Lung (tissue), 12 donors: ENCODE measurements around the gene HSD11B1L. TPM values are rescaled to one million over a fixed set of nuclear protein-coding genes. Genes with fewer than 3 reads are reported as not detected.

Experiments used
- ATAC-seq: fragments of 200-7000 bp; cut with Tn5 transposase; one replicate; pipeline ENCODE4 v1.9.1; 2020; ENCODE audit warnings: moderate number of reproducible peaks; ENCODE audit not compliant: insufficient read depth, low FRiP score
- DNase-seq, 3 donors: peaks; one replicate each; pipeline ENCODE4 v3.0.0-alpha.2; 2013 to 2017
- H3K27ac ChIP-seq, 2 donors: one replicate each; pipeline ENCODE4 v1.5.1; 2013; ENCODE audit warnings: mild to moderate bottlenecking in 2 of 2, moderate library complexity in 2 of 2, control low read depth in 1 of 2, inconsistent platforms in 1 of 2, low read depth in 1 of 2, low read length in 1 of 2
- H3K27me3 ChIP-seq, 3 donors: one replicate each; pipeline ENCODE4 v1.5.1; 2013; ENCODE audit warnings: low read length in 2 of 3; ENCODE audit not compliant: control insufficient read depth in 3 of 3, insufficient read depth in 3 of 3
- H3K36me3 ChIP-seq, 4 donors: one replicate each; pipeline ENCODE4 v1.5.1; 2013; ENCODE audit warnings: low read length in 4 of 4, mild to moderate bottlenecking in 1 of 4, moderate library complexity in 1 of 4; ENCODE audit not compliant: control insufficient read depth in 4 of 4, insufficient read depth in 4 of 4
- H3K4me1 ChIP-seq, 5 donors: one replicate each; pipeline ENCODE4 v1.5.1; 2013; ENCODE audit warnings: low read length in 5 of 5, mild to moderate bottlenecking in 2 of 5, moderate library complexity in 1 of 5; ENCODE audit not compliant: control insufficient read depth in 5 of 5, insufficient read depth in 5 of 5
- H3K4me3 ChIP-seq: one replicate; pipeline ENCODE4 v1.5.1; 2013; ENCODE audit warnings: mild to moderate bottlenecking, control low read depth, moderate library complexity
- H3K9ac ChIP-seq, 2 donors: one replicate each; pipeline ENCODE4 v1.5.1; 2013; ENCODE audit warnings: low read length in 2 of 2, control low read depth in 1 of 2; ENCODE audit not compliant: insufficient read depth in 1 of 2
- H3K9me3 ChIP-seq, 4 donors: one replicate each; pipeline ENCODE4 v1.5.1; 2013; ENCODE audit warnings: low read length in 3 of 4, mild to moderate bottlenecking in 1 of 4, moderate library complexity in 1 of 4; ENCODE audit not compliant: control insufficient read depth in 4 of 4, insufficient read depth in 3 of 4
- CTCF ChIP-seq: IDR thresholded peaks from 2 replicates; pipeline ENCODE4 v1.5.1; 2012; ENCODE audit warnings: mild to moderate bottlenecking; ENCODE audit errors: control extremely low read depth, extremely low read depth
- WGBS, 2 donors: extraction: QIAGEN DNeasy Blood & Tissue Kit; methylation state at CpG; one replicate each; pipeline ENCODE4 v1.1.7; 2013; 5-methylcytosine and 5-hydroxymethylcytosine counted together
- polyA plus RNA-seq, 2 donors: library from polyadenylated mRNA; stranded (reverse); fragments of 200-250 nt; gene quantifications; one replicate each; pipeline ENCODE4 v1.2.1, GENCODE V29; 2013
- total RNA-seq, 2 donors: library from RNA; depleted of rRNA in 1 of 2; stranded (reverse); fragments of >200 nt in 1 of 2; gene quantifications; one replicate each; pipeline ENCODE4 v1.2.1, GENCODE V29; 2014 to 2021
- donor health status: control.
- donor health status: control.
- donor health status: Bipolar disorder and iron deficiency.
- donor health status: healthy.
- donor health status: DM: yes; HTN: yes; CAD: no.

Gene HSD11B1L
- total and polyA plus RNA-seq, 4 donors = 7.5 to 12.2 (median 9.2) TPM

- WGBS, 2 donors = 91 to 92% methylated on average over 28 of the region's 28 CpGs
- ATAC-seq = no peak
- no peaks in the 10 kb centered on the region for H3K9me3 ChIP-seq
- H3K27ac ChIP-seq = no peak overlapping the region
- H3K9ac ChIP-seq = no peak overlapping the region
- H3K36me3 ChIP-seq = peaks cover 11 to 82% (median 28%) of the 10 kb centered on the region in 4 donors
- no peak for TF ChIP-seq CTCF
- no peak for DNase-seq
- no peak overlapping the region for H3K4me3 ChIP-seq
- H3K27me3 ChIP-seq = no peaks in the 10 kb centered on the region
- peaks cover 0 to 12% (median 3%) of the 10 kb centered on the region in 5 donors for H3K4me1 ChIP-seq
These were observed 14.9 kb downstream of the HSD11B1L start for GRCh38 chr19:5695649-5696195.

- TF ChIP-seq CTCF = no peak
- DNase-seq (no peak), ATAC-seq (no peak)
- no peak overlapping the region for H3K27ac ChIP-seq
- no peaks in the 10 kb centered on the region for H3K27me3 ChIP-seq
- no peak overlapping the region for H3K4me3 ChIP-seq
- H3K9ac ChIP-seq = no peak overlapping the region
- 92 to 94% methylated on average over 42 of the region's 42 CpGs for WGBS, 2 donors
- peaks cover 0 to 11% (median 3%) of the 10 kb centered on the region in 5 donors for H3K4me1 ChIP-seq
- H3K9me3 ChIP-seq = no peaks in the 10 kb centered on the region
- peaks cover 11 to 83% (median 28%) of the 10 kb centered on the region in 4 donors for H3K36me3 ChIP-seq
These were observed 15.6 kb downstream of the HSD11B1L start for GRCh38 chr19:5696196-5697021.

GRCh38 chr19:5697022-5697889, 16.4 kb downstream of the HSD11B1L start:
- peaks cover 11 to 76% (median 26%) of the 10 kb centered on the region in 4 donors for H3K36me3 ChIP-seq

More at GRCh38 chr19:5697022-5697889, 16.4 kb downstream of the HSD11B1L start:
- H3K4me3 ChIP-seq = no peak overlapping the region
- no peak for ATAC-seq
- H3K4me1 ChIP-seq = peaks cover 0 to 7% (median 0%) of the 10 kb centered on the region in 5 donors
- 83% methylated on average over 25 of the region's 25 CpGs for WGBS, 2 donors
- no peak overlapping the region for H3K27ac ChIP-seq
- H3K27me3 ChIP-seq = no peaks in the 10 kb centered on the region
- H3K9ac ChIP-seq = no peak overlapping the region
- H3K9me3 ChIP-seq = no peaks in the 10 kb centered on the region
- no peak for TF ChIP-seq CTCF
- no peak for DNase-seq
